Hepatic stellate cell (primary cell): ENCODE measurements around the gene ERFE.
"Not testable (repeated sequence)": the region's sequence is repeated elsewhere in the genome, so short reads cannot be mapped to it uniquely, and the experiment has no call there.

Experiments used
- DNase-seq: peaks from one replicate; pipeline ENCODE4 v3.0.0; 2011; ENCODE audit warnings: low spot score

Gene ERFE, protein sequence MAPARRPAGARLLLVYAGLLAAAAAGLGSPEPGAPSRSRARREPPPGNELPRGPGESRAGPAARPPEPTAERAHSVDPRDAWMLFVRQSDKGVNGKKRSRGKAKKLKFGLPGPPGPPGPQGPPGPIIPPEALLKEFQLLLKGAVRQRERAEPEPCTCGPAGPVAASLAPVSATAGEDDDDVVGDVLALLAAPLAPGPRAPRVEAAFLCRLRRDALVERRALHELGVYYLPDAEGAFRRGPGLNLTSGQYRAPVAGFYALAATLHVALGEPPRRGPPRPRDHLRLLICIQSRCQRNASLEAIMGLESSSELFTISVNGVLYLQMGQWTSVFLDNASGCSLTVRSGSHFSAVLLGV

DNA sequence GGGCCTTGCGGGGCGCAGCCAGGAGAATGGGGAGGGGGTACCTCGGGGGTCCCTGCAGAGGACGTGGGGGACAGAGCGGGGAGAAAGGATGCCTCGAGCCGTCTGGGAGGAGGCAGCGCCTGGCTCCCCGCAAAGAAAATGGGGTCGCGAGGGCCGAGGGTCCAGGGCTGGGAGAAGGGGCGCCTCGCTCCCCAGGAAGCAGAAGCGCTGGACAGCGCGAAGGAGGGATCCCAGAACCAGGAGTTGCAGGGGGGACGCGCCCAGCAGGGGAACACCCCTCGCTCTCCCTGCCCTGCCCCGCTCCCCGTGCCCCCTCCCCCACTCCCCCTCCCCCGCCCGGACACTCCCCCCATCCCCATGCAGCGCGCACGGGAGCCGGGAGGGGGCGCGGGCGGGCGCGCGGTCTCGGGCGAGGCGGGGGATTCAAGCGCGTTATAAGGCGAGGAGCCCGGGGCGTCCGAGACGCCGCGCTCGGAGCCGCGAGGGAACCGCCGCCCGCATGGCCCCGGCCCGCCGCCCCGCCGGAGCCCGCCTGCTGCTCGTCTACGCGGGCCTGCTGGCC is at the start of gene ERFE:
Gene ERFE (plus strand): TSS at position 462 of the 562 bp plus-strand sequence. CDS start 38 bp downstream, at position 500.
- peak; percentile 86 for DNase-seq

DNA sequence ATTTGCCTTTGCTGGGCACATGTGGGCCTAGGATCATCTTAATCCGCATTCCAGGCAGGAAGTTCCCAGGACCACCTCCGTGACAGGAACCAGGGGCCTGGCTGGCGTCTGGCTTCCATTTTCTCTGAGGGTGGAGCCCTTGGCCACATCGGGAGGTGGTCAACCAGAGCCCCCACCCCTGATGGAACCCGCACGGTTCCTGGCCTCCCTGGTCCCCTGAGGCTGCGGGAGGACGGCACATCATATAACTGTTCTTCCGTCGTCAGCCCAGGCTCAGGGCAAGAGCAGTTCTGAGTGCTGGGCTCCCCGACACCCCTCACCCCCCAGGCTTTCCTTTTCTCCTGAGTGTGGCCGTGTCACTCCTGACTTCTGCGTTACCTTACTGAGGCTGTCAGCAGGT is 45.2 kb upstream of the ERFE start:
- no peak for DNase-seq

DNA sequence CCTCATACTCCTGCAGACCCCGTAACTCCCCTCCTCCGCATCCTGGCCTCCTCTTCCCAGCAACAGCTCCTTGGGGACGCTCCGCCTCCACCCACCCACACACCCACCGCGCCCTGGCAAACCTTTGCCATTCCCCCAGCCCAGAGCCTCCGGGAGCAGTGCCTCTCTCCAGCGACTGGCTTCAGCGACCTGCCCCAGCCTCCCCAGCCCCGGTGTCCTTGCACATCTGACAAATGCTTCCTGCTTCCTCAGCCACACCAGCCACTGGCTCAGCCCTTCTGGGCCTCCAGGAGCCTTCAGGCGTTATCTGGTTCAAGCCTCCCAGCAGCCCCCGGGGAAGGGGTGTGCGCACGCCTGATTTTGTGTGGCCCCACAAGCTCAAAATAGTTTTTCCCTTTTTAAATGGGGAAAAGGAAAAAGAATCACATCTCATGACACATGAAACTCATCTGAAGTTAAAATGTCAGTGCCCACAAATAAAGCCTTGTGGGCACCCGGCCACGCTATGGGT is 44.4 kb upstream of the ERFE start:
- DNase-seq: no peak

DNA sequence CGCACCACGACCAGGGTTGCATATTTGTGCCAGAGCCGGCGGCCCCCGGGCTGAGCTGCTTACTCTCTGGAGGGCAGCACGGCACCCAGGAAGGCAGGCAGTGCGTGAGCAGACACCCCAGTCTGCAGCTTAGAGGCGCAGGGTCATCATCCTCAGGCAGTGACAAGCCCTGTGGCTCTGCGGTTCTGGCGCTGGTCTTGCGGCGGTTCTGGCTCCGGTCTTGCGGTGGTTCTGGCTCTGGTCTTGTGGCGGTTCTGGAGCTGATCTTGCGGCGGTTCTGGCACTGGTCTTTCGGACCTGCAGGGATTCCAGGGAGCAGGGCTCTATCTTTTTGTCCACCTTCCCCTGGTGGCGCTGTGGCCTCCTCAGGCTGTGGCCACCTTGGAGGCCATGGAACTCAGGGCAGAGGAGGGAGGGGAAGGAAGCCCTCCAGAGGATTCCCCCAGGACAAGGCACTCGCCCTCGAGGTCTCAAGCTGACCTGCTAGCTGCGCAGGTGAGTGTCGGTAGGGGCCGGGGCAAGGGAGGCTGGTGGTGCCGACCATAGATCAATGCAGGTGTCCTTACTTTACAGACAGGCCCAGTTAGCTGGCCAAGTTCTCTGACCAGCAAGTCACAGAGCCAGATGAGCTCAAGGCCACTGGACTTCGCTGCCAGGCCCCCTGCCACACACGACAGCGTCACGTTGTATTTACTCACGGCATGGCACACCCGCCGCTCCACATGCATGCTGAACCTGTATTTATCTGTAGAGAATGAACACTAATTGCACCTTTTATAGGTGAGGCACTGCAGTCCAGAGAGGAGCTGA is 43.7 kb upstream of the ERFE start:
- no peak for DNase-seq

DNA sequence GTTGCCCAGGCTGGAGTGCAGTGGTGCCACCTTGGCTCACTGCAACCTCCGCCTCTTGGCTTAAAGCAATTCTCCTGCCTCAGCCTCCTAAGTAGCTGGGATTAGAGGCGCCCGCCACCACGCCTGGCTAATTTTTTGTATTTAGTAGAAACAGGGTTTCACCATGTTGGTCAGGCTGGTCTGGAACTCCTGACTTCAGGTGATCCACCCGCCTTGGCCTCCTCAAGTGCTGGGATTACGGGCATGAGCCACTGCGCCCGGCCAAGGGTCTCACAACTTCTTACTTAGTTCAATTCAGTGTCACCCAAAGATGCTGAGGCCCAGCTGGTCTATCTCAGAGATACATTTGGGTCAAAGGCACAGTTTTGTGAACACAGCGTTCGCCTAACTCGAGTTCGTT is 43.1 kb upstream of the ERFE start:
- not testable (repeated sequence) for DNase-seq

DNA sequence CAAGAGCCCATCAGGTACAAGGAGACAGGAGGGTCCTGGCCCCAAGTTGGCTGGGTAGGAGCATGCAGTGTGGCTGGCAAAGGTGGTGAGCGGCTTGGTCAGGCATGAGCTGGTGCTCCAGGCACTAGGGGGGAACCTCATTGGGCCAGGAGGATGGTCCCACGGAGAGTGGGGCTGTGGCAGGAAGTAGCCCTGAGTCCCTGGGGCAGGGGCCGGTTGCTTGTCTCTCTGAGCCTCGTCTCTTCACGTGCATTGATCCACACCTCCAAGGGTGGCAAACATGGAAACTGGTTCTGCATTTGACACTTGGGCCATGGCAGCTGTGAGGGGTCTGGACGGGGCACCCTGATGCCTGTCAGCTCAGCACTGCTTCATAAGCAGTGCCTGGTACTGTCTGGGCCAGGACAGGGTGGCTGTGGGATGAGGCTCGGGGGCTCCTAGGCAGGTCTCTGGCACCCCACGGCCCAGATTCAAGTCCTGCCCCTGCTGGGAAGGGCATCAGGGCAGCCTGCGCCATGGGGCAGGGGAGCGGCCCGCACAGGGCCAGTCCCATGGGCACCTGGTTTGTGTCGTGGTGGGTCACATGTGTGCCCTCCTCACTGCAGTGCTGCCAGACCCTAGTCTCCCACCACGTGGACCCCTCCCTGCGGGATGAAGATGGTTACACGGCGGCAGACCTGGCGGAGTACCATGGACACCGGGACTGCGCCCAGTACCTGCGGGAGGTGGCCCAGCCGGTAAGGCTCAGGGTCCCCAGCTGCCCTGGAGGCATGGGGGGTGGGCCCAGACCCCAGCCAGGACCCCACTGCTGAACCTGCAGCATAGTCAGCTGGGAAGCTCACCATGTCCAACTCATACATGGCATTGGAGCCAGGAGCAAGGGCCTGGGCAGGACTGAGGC is 42.2 kb upstream of the ERFE start:
- DNase-seq: no peak

DNA sequence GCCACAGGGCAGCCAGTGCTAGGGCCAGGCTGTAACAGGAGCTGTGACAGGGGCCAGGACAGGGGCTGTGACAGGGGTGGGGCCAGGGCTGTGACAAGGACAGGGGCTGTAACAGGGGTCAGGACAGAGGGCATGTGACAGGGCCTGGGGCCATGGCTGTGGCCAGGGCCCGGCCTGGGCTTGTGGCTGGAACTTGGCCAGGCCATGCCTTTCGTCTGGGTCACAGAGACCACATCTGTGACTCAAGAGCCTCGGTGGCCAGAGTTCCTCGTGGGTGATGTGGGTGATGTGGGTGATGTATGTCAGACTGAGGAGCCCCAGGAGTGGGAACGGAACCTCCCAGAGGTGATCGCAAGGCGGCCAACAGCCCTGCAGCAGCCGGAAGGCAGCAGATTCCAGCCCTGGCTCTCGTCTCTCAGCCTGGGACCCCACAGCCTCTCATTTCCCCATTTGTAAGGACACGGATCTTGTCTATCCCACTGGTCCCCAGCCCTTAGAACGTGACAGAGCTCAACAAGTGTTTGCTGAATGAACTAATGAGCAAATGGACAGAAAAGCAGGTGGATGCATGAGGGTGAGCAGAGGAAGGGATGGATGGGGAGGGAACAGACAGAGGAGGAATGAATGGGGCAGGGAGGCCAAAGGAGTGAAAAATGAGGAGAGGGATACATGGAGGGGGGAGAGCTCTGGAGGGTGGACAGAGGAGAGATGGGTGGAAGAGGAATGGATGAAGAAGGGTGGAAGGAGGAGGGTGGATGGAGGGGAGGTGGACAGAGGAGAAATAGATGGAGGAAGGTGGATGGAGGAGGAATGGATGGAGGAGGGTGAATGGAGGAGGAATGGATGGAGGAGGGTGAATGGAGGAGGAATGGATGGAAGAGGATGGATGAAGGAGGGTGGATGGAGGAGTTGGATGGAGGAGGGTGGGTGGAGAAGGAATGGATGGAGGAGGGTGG is 41.3 kb upstream of the ERFE start:
- DNase-seq: peak; percentile 79

DNA sequence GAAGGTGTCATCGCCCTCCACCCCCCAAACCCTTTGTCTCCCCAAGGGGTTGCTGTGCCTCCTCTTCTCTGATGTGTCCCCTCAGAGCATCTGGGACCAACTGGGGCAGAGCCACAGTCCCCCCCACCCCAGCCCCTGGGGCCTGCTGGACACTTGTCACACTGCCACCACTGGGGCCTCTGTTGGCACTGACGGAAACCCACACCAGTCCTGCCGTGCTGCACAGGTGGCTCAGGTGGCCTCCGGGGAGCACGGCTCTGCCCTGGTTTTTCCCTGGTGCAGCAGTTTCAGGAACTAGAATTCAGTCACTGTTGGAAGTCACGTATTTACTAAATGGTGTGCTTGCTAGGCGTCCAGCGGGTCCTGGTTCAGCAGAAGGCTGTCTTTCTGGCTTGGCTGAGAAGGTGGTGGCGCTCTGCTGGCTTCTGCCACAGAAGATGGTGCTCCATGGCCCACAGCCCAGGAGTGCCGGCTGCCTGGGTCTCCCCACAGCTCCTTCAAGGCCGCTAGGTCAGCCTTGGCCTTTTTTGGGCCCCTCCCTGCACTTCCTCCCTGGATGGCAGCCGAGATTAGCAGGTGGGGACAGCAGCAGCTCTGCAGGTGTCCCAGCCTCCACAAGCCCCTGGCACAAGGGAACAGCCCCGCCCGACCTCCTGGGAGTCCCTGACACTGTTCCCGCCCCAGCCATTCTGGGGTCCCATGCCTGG is 38.9 kb upstream of the ERFE start:
- no peak for DNase-seq

DNA sequence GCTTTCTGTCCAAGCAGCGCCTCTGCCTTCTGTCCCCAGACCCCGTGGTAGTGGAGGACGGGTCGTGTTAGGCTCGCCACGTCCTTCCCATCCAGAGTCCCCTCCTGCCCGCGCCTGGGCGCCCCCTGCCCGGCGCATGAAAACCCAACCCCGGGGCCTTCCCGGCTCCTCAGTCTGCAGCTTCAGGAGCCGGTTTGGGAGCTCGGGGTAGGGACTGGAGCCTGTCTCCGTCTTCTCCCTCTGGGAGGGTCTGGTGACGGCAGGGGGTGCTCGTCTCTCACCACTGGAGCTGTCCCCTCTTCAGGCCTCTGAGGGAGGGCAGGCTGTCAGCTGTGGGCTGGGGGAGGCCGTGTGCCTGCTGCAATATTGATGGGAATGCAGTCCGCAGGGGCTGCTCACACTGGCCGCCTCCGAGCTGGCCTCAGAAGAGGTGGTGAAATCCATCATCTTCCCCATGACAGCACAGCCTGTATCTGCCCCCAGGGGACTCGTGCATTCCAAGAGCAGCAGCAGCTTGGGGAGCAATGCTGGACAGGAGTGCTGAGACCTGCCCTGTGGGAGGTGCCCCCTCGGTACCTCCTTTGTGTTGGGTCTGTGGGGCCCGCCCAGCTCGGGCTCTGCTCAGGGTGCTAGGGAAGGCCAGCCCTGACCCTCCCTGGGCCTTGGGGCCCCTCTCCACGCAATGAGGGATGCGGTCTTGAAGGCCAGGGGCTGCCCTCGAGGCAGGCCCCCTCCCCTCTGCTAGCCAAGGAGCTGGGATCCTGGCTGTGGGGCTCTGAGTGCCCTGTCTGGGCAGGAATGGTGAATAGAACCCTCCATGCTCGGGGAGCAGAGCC is 38.1 kb upstream of the ERFE start:
- DNase-seq: peak; percentile 47

DNA sequence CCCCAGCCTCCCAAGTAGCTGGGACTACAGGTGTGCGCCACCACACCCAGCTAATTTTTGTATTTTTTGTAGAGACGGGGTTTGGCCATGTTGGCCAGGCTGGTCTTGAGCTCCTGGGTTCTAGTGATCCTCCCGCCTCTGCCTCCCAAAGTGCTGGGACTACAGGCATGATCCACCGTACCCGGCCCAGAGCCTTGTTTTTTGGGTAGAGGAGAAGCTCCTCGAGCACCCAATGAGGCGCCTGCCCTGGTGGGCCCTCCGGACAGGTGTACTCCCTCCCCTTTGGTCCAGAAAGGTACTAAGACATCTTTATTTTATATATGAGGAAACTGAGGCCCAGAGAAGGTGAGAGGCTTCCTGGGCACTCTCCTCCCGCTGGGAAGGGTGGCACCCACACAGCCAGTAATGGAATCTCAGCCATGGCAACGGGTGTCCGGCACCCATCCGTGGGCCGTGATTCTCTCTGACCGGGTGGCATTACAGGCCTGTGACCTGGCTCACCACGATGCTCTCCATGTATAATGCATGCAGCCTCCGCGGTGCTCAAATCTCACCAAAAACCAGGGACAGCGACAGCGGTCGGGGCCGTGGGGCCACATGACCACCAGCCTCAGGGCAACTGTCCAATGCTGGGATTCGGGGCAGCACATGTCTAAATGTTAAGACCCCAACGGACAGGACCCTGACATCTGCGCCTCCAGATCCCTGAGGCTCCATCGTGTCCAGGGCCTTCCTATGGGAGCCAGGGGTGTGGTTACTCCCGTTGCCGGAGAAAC is 37.1 kb upstream of the ERFE start:
- DNase-seq: no peak

DNA sequence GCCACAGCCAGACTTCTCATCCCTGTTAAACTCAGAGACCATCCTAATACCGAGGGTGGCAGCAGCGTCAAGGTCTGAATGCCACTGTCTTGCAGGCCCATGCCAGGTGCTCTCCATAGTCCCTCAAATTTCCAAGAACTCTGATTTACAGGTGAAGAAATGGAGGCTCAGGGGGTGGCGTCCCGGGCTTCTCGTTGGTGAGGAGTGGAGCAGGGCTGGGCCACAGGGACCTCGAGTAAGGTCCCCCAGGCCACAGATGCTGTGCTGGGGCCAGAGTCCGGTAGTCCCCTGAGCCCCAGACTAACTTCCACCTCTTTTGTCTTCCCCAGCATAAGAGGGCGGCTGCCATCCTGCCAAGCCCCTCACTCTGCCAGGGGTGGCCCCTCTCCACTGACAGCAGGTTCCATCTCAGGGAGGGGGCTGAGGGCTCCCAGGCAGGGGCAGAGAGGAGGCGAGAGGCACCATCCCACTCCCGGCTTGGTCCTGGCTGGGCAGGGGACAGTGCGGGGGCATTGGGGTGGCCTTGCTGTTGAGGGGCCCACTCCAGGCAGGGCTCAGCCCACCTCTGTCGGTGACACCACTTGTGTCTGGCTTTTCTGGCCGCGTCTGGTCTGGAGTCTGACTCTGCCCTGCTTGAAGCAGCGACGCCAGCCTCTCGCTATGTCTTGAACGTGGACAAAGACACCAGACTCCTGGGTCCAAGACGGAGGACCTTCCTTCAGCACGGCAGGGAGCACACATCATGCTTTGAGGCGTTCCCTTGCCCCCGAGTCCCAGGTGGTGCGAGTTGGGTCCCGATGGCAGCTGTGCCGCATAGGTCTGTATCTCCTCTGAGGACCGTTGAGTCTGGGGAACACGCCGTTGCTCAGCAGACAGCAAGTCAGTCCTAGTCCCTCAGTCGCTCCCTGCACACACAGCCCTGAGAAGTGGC is 36.2 kb upstream of the ERFE start:
- no peak for DNase-seq

DNA sequence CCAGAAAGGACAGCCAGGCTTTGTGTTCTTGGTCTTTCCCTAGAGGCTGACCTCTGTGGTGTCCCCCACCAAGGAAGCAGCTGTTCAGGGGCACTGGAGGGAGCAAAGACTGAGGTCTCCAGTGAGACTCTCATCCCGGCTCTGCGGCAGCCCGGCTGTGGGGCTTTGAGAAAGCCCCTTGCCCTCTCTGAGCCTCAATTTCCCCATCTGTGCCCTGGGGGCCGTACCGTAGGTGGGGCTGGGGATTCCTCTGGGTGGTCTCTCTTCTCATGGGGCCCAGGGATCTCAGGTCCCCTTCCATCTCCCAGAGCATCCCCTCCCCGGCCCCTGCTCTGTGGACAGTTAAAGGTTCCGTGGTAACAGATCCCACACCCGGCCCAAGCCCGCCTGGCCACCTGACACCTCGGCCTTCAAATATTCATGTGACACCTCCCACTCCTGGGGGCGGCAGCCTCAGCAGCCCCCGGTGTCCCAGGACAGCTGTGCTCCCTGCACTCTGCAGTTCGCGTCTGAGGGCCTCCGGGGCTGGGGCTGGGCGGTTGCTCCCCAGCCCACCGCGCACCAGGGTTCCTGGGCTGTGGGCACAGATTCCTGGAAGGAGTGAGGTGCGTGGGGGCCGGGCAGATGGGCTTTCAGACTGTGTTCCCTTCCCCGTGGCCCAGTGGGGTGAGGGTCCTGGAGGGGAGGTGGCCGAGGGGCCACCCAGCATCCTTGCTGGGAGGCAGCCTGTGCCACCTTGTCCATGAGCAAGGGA is 35.4 kb upstream of the ERFE start:
- no peak for DNase-seq

DNA sequence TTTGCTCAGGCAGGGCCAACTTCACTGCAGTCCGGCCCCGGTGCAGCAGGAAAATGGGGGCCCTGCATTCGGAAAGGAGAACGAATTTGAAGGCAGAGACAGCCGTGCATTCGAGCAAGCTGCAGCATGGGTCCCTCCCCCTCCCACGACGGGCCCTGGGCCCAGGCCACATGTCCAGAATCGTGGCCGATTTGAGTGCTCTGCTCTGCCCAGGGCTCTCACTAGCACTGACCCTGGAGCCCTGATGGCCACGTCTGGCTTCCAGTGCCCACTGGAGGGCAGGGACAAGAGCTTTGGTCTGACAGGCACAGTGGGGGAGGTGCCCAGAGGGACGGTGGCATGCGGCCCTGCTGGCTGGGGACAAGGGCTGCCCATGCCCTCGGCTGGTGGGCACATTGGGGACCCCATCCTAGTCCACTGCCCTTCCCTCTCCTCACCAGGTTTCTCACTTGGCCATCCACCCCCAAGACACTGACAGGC is 34.7 kb upstream of the ERFE start:
- DNase-seq: no peak

DNA sequence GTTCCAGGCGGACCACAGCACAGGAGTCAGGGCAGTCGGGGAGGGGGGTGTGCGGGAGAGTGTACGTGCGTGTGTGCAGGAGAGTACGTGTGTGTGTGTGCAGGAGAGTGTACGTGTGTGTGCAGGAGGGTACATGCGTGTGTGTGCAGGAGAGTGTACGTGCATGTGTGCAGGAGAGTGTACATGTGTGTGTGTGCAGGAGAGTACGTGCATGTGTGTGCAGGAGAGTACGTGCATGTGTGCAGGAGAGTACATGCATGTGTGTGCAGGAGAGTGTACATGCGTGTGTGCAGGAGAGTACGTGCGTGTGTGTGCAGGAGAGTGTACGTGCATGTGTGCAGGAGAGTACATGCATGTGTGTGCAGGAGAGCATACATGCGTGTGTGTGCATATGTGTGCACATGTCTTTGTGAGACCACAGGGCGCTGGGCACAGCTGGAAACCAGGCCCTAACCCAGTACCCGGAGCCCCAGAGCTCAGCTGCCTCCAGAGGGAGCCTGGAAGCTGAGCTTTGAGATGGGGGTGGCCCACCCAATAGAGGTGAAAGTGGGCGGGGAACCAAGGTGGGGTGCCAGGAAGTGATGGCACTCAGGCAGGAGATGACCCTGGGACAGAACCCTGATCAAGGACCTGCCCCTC is 34.2 kb upstream of the ERFE start:
- no peak for DNase-seq

DNA sequence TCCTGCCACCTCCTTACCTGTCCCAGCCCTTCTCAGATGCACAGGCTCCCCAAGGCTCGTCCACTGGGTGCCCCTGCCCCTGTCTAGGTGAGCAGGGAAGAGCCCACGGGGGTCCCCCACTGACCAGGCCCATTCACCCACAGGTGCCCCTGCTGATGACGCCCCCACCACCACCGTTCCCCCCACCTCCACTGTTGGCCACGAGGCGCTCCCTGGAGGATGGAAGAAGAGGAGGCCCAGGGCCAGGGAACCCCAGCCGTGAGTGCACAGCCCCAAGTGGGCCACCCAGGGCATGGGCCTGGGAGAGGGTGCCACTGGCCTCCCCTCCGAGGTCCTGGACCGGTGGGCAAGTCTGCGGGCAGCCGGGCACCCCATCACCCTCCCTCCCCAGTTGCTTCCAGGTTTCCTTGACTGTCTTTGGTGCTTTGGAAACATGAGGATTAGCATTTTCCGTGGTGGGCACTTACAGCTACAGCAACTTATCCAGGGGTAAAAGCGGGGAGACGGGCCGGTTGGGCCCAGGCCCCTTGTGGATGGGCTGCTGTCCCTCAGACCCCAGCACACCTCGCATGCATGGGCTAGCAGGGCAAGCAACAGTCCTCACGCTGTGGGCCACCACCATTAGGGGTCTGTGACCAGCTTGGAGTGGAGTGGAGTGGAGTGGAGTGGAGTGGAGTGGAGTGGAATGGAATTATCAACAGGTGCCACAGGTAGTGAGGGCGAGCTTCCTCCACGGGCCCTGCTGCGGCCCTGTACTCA is 33.5 kb upstream of the ERFE start:
- no peak for DNase-seq
